ENCODE results near the gene SNRNP25. TPM values are rescaled to one million over a fixed set of nuclear protein-coding genes. Genes with fewer than 3 reads are reported as not detected.
"Not testable (repeated sequence)": the region's sequence is repeated elsewhere in the genome, so short reads cannot be mapped to it uniquely, and the experiment has no call there.

SNRNP25 gene
- total and polyA plus RNA-seq, 2 donors (not counting 1 experiment from before 2014, with no cell fraction given) = 25.5 to 32.8 TPM

DNA sequence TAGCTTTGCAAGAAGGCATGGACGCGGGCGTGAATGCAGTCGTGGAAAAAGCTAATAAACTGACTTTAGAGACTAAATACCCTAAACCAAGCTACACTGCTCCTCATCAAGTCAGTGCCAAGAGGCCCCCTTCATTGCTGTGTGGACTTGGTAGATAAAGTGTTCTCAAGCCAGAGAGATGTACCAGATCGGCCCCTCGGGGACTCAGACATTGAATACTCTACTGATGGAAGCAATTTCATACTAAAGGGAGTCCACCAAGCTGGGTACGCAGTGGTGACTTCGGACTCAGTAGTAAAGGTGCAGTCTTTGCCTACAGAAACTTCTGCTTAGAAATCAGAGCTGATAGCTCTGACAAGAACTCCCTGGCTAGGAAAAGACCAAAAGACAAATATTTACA is 9.0 kb upstream of the SNRNP25 start:
- Histone ChIP-seq H4K20me1 (ENCODE audit: control insufficient read depth, insufficient read depth, low read length, poor library complexity, severe bottlenecking) (peaks cover 13% of the 10 kb centered on the region), H3K27ac (ENCODE audit: low read length in 2 of 2) (no peak overlapping the region), H3K4me3 (ENCODE audit: control extremely low read depth in 1 of 5, extremely low read depth in 1 of 5, insufficient read depth in 1 of 5, low read depth in 2 of 5, low read length in 4 of 5) (no peak overlapping the region), H3K9me3 (ENCODE audit: control extremely low read depth in 1 of 3, control insufficient read depth in 2 of 3, insufficient read depth in 1 of 3, low read length in 2 of 3) (no peaks in the 10 kb centered on the region), H3K79me2 (ENCODE audit: control insufficient read depth, insufficient read depth, low read length) (peaks cover 41% of the 10 kb centered on the region), H2AFZ (ENCODE audit: insufficient read depth, low read depth, low read length, poor library complexity, severe bottlenecking) (no peak overlapping the region), H3K9ac (ENCODE audit: low read length) (no peak overlapping the region), H3K4me2 (replicated peaks; ENCODE audit: low read depth, low read length, poor library complexity, severe bottlenecking) (no peak overlapping the region), H3K4me1 (ENCODE audit: control insufficient read depth in 2 of 2, insufficient read depth in 2 of 2, low read length in 2 of 2) (peaks cover 5 to 14% of the 10 kb centered on the region in 2 donors), H3K36me3 (replicated peaks in 1 of 2; ENCODE audit: control extremely low read depth in 1 of 2, control insufficient read depth in 1 of 2, extremely low read depth in 1 of 2, insufficient read depth in 2 of 2, low read length in 1 of 2) (peaks cover 4 to 57% of the 10 kb centered on the region in 2 experiments), H3K27me3 (replicated peaks in 1 of 4; ENCODE audit: control extremely low read depth in 1 of 4, control insufficient read depth in 3 of 4, insufficient read depth in 4 of 4, low read length in 3 of 4) (no peaks in the 10 kb centered on the region)
- TF ChIP-seq EZH2 (IDR thresholded peaks at IDR 0.05; ENCODE audit: borderline replicate concordance, insufficient read depth, low read depth, low read length, poor library complexity, severe bottlenecking) = no peak
- TF ChIP-seq, protein P1, sequence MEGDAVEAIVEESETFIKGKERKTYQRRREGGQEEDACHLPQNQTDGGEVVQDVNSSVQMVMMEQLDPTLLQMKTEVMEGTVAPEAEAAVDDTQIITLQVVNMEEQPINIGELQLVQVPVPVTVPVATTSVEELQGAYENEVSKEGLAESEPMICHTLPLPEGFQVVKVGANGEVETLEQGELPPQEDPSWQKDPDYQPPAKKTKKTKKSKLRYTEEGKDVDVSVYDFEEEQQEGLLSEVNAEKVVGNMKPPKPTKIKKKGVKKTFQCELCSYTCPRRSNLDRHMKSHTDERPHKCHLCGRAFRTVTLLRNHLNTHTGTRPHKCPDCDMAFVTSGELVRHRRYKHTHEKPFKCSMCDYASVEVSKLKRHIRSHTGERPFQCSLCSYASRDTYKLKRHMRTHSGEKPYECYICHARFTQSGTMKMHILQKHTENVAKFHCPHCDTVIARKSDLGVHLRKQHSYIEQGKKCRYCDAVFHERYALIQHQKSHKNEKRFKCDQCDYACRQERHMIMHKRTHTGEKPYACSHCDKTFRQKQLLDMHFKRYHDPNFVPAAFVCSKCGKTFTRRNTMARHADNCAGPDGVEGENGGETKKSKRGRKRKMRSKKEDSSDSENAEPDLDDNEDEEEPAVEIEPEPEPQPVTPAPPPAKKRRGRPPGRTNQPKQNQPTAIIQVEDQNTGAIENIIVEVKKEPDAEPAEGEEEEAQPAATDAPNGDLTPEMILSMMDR (IDR thresholded peaks at IDR 0.05) = no peak
- H3K4me1 Mint-ChIP-seq = peaks cover 19% of the 10 kb centered on the region
- no peaks in the 10 kb centered on the region for H3K27me3 Mint-ChIP-seq
- POLR2A ChIA-PET = no interaction called here
- H3K27ac Mint-ChIP-seq = no peak overlapping the region
- CTCF ChIA-PET = interaction anchor here (0.6 to 3.1 kb wide), 6 partner anchors 9 to 1256 kb away, joined by 3 to 14 read pairs (median 4); partner anchors contain the start of genes POLR3K and SNRNP25
- no peak overlapping the region for H3K4me3 Mint-ChIP-seq
- ATAC-seq (ENCODE audit: low read depth) (no peak), DNase-seq (no peak)
- 97% methylated on average over 4 of the region's 8 CpGs for WGBS (ENCODE audit: insufficient coverage)
- no peaks in the 10 kb centered on the region for H3K9me3 Mint-ChIP-seq (ENCODE audit: insufficient read depth)
- intact Hi-C loops (cut with micrococcal nuclease) = no loop called here

DNA sequence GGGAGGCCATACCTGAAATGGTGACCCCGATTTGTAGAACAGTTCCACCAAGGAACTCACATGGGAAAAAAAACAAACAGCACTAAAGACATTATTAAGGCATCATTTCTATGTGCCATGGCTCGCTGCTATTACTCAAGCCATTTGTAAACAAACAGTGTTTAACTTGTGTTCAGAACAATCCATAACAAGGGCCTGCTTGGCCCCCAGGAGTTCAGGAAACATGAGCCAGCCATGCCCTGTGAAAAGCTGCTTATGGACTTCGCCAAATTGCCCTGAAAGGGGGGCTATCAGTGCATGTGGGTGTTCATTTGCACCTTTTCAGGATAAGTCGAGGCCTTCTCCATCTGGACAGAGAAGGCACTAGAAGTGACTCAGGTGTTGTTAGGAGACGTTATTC is 8.2 kb upstream of the SNRNP25 start:
- intact Hi-C loops (cut with micrococcal nuclease) = no loop called here
- Histone ChIP-seq H3K4me3 (ENCODE audit: control extremely low read depth in 1 of 5, extremely low read depth in 1 of 5, insufficient read depth in 1 of 5, low read depth in 2 of 5, low read length in 4 of 5) (no peak overlapping the region), H3K4me2 (replicated peaks; ENCODE audit: low read depth, low read length, poor library complexity, severe bottlenecking) (no peak overlapping the region), H3K27me3 (replicated peaks in 1 of 4; ENCODE audit: control extremely low read depth in 1 of 4, control insufficient read depth in 3 of 4, insufficient read depth in 4 of 4, low read length in 3 of 4) (no peaks in the 10 kb centered on the region), H3K27ac (ENCODE audit: low read length in 2 of 2) (no peak overlapping the region), H3K36me3 (replicated peaks in 1 of 2; ENCODE audit: control extremely low read depth in 1 of 2, control insufficient read depth in 1 of 2, extremely low read depth in 1 of 2, insufficient read depth in 2 of 2, low read length in 1 of 2) (peaks cover 4 to 60% of the 10 kb centered on the region in 2 experiments), H3K9me3 (ENCODE audit: control extremely low read depth in 1 of 3, control insufficient read depth in 2 of 3, insufficient read depth in 1 of 3, low read length in 2 of 3) (no peaks in the 10 kb centered on the region), H4K20me1 (ENCODE audit: control insufficient read depth, insufficient read depth, low read length, poor library complexity, severe bottlenecking) (peaks cover 18% of the 10 kb centered on the region), H2AFZ (ENCODE audit: insufficient read depth, low read depth, low read length, poor library complexity, severe bottlenecking) (no peak overlapping the region), H3K79me2 (ENCODE audit: control insufficient read depth, insufficient read depth, low read length) (peaks cover 43% of the 10 kb centered on the region), H3K9ac (ENCODE audit: low read length) (no peak overlapping the region), H3K4me1 (ENCODE audit: control insufficient read depth in 2 of 2, insufficient read depth in 2 of 2, low read length in 2 of 2) (peaks cover 0 to 8% of the 10 kb centered on the region in 2 donors)
- Mint-ChIP-seq H3K27ac (no peak overlapping the region), H3K9me3 (ENCODE audit: insufficient read depth) (no peaks in the 10 kb centered on the region), H3K4me1 (peaks cover 16% of the 10 kb centered on the region), H3K27me3 (no peaks in the 10 kb centered on the region), H3K4me3 (no peak overlapping the region)
- no peak for ATAC-seq (ENCODE audit: low read depth)
- POLR2A ChIA-PET = interaction anchor here (0.7 kb wide), 1 partner anchor 50 kb away, joined by 3 read pairs; no protein-coding TSS in a partner anchor
- TF ChIP-seq, protein P1 (IDR thresholded peaks at IDR 0.05) = no peak
- no peak for TF ChIP-seq EZH2 (IDR thresholded peaks at IDR 0.05; ENCODE audit: borderline replicate concordance, insufficient read depth, low read depth, low read length, poor library complexity, severe bottlenecking)
- CTCF ChIA-PET = interaction anchor here (1.6 kb wide), 1 partner anchor 20 kb away, joined by 4 read pairs; no protein-coding TSS in a partner anchor
- DNase-seq = no peak
- 98% methylated on average over 5 of the region's 5 CpGs for WGBS (ENCODE audit: insufficient coverage)

DNA sequence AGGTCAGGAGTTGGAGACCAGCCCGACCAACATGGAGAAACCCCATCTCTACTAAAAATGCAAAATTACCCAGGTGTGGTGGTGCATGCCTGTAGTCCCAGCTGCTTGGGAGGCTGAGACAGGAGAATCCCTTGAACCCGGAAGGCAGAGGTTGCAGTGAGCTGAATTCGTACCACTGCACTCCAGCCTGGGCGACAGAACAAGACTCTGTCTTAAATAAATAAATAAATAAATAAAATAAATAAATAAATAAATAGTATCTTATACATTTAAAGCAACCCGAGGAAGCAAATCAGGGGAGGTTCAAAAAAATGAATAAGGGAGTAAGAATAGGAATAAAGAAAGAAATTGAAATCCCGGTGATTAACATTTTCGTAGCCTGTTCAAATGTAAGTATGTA is 7.1 kb upstream of the SNRNP25 start:
- Histone ChIP-seq H3K36me3 (replicated peaks in 1 of 2; ENCODE audit: control extremely low read depth in 1 of 2, control insufficient read depth in 1 of 2, extremely low read depth in 1 of 2, insufficient read depth in 2 of 2, low read length in 1 of 2) (peaks cover 6 to 64% of the 10 kb centered on the region in 2 experiments), H3K4me1 (ENCODE audit: control insufficient read depth in 2 of 2, insufficient read depth in 2 of 2, low read length in 2 of 2) (peaks cover 6 to 16% of the 10 kb centered on the region in 2 donors), H3K79me2 (ENCODE audit: control insufficient read depth, insufficient read depth, low read length) (peaks cover 50% of the 10 kb centered on the region), H4K20me1 (ENCODE audit: control insufficient read depth, insufficient read depth, low read length, poor library complexity, severe bottlenecking) (peaks cover 29% of the 10 kb centered on the region)
- H3K27ac Mint-ChIP-seq; H2AFZ ChIP-seq (ENCODE audit: insufficient read depth, low read depth, low read length, poor library complexity, severe bottlenecking); DNase-seq; H3K4me3 Mint-ChIP-seq; H3K4me3 ChIP-seq (ENCODE audit: control extremely low read depth in 1 of 5, extremely low read depth in 1 of 5, insufficient read depth in 1 of 5, low read depth in 2 of 5, low read length in 4 of 5); H3K9me3 ChIP-seq (ENCODE audit: control extremely low read depth in 1 of 3, control insufficient read depth in 2 of 3, insufficient read depth in 1 of 3, low read length in 2 of 3); POLR2A ChIA-PET; H3K27me3 ChIP-seq (replicated peaks in 1 of 4; ENCODE audit: control extremely low read depth in 1 of 4, control insufficient read depth in 3 of 4, insufficient read depth in 4 of 4, low read length in 3 of 4); H3K27ac ChIP-seq (ENCODE audit: low read length in 2 of 2); H3K27me3 Mint-ChIP-seq; H3K9ac ChIP-seq (ENCODE audit: low read length); H3K9me3 Mint-ChIP-seq (ENCODE audit: insufficient read depth); H3K4me2 ChIP-seq (replicated peaks; ENCODE audit: low read depth, low read length, poor library complexity, severe bottlenecking); ATAC-seq (ENCODE audit: low read depth); intact Hi-C loops (cut with micrococcal nuclease): not testable (repeated sequence)
- peaks cover 22% of the 10 kb centered on the region for H3K4me1 Mint-ChIP-seq
- WGBS (ENCODE audit: insufficient coverage) = no CpG with 5 or more reads among the region's 7 CpGs
- CTCF ChIA-PET = interaction anchor here (0.8 to 1.1 kb wide), 2 partner anchors 19 to 51 kb away, joined by 3 read pairs; no protein-coding TSS in a partner anchor

Measured in B cell (primary cell).